Endothelial cell of umbilical vein (primary cell): ENCODE measurements around the gene PTPN14. TPM values are rescaled to one million over a fixed set of nuclear protein-coding genes. Genes with fewer than 3 reads are reported as not detected.

ENCODE experiments used
- BruUV-seq: library from RNA; stranded (reverse); fragments of 400-500 nt; replicated peaks from 2 replicates; lab custom pipeline; 2021; lab: Mats Ljungman, UMichigan
- CTCF ChIA-PET: fragments of 300-600, 350-600 bp; sonication (Branson Sonifier 250); formaldehyde crosslinking; loops from one replicate; lab custom pipeline; 2021; ENCODE audit warnings: antibody characterized with exemption, inconsistent platforms; lab: Charles Lee
- POLR2A ChIA-PET: fragments of 300-600, 350-600 bp; sonication (Branson Sonifier 250); formaldehyde crosslinking; loops from one replicate; lab custom pipeline; 2021; ENCODE audit warnings: antibody characterized with exemption, inconsistent platforms; lab: Charles Lee
- DNase-seq: peaks from one replicate; pipeline ENCODE4 v3.0.0-alpha.2; 2011; ENCODE audit warnings: low read depth, low spot score
- FAIRE-seq: peaks from 2 replicates; lab custom pipeline; 2011; peaks lifted over from hg19 to GRCh38; lab: Jason Lieb, UNC
- H2AFZ ChIP-seq: 2 replicates; pipeline ENCODE4 v1.6.0; 2012; ENCODE audit warnings: low read depth, low read length, control low read depth, inconsistent platforms
- H3K27ac ChIP-seq: 2 replicates; pipeline ENCODE4 v1.5.1; 2011; ENCODE audit warnings: low read depth, mild to moderate bottlenecking, control low read depth, low read length, moderate library complexity; ENCODE audit not compliant: insufficient read depth
- H3K27me3 ChIP-seq, 2 experiments: 2 replicates each; pipeline versions ENCODE4 v1.6.0 to v1.6.1; 2011; ENCODE audit warnings: low read length in 2 of 2, mixed read lengths in 1 of 2; ENCODE audit not compliant: control insufficient read depth in 2 of 2, insufficient read depth in 2 of 2
- H3K36me3 ChIP-seq, 2 experiments: 2 replicates in 1 of 2; 3 replicates in 1 of 2; pipeline ENCODE4 v1.5.1; 2011; ENCODE audit warnings: low read length in 2 of 2, mild to moderate bottlenecking in 1 of 2, moderate library complexity in 1 of 2; ENCODE audit not compliant: control insufficient read depth in 2 of 2, insufficient read depth in 2 of 2; ENCODE audit errors: extremely low read depth in 1 of 2
- H3K4me1 ChIP-seq: 3 replicates; pipeline ENCODE4 v1.5.1; 2011; ENCODE audit warnings: mild to moderate bottlenecking, low read length; ENCODE audit not compliant: control insufficient read depth, insufficient read depth; ENCODE audit errors: extremely low read depth
- H3K4me2 ChIP-seq: 2 replicates; pipeline ENCODE4 v1.6.1; 2011; ENCODE audit warnings: low read length, control low read depth, mixed read lengths; ENCODE audit not compliant: insufficient read depth
- H3K4me3 ChIP-seq, 3 experiments: fragments of 200-600 bp in 1 of 3; sonication (generic), shearing (Covaris generic) in 1 of 3; replicated peaks in 1 of 3; 2 replicates each; pipeline ENCODE4 v1.5.1; 2011 to 2016; ENCODE audit warnings: control low read depth in 3 of 3, low read length in 3 of 3, mild to moderate bottlenecking in 2 of 3, inconsistent platforms in 1 of 3, low read depth in 1 of 3, moderate library complexity in 1 of 3; ENCODE audit not compliant: insufficient read depth in 1 of 3
- H3K79me2 ChIP-seq: 2 replicates; pipeline ENCODE4 v1.6.0; 2012; ENCODE audit warnings: low read length, inconsistent platforms; ENCODE audit not compliant: control insufficient read depth, insufficient read depth
- H3K9ac ChIP-seq: replicated peaks from 2 replicates; pipeline ENCODE3; 2011; ENCODE audit warnings: low read length, control low read depth; ENCODE audit not compliant: insufficient read depth; ENCODE audit errors: extremely low read depth
- H3K9me1 ChIP-seq: replicated peaks from 3 replicates; pipeline ENCODE4 v1.6.0; 2011; ENCODE audit warnings: mild to moderate bottlenecking, low read length; ENCODE audit not compliant: control insufficient read depth, insufficient read depth; ENCODE audit errors: extremely low read depth
- H3K9me3 ChIP-seq: replicated peaks from 2 replicates; pipeline ENCODE4 v1.5.1; 2012; ENCODE audit warnings: low read length, inconsistent platforms; ENCODE audit not compliant: control insufficient read depth, insufficient read depth
- H4K20me1 ChIP-seq: replicated peaks from 2 replicates; pipeline ENCODE3; 2011; ENCODE audit warnings: mild to moderate bottlenecking, low read length; ENCODE audit not compliant: control insufficient read depth, insufficient read depth; ENCODE audit errors: extremely low read depth
- EZH2 ChIP-seq: IDR thresholded peaks from 2 replicates; pipeline ENCODE4 v1.6.1; 2012; ENCODE audit warnings: borderline replicate concordance, low read depth, mild to moderate bottlenecking, moderate library complexity, low read length, inconsistent platforms; ENCODE audit not compliant: severe bottlenecking
- FOS ChIP-seq: IDR thresholded peaks from 2 replicates; pipeline ENCODE4 v1.6.1; 2011; ENCODE audit warnings: mild to moderate bottlenecking, low read length, moderate library complexity, borderline replicate concordance; ENCODE audit not compliant: insufficient read depth
- GATA2 ChIP-seq: IDR thresholded peaks from 2 replicates; pipeline ENCODE4 v1.7.0; 2011; ENCODE audit warnings: low read depth, mild to moderate bottlenecking, moderate library complexity, mixed read lengths, low read length; ENCODE audit not compliant: insufficient read length, insufficient read depth
- JUN ChIP-seq: IDR thresholded peaks from 2 replicates; pipeline ENCODE4 v1.6.1; 2011; ENCODE audit warnings: borderline replicate concordance, low read depth; ENCODE audit not compliant: insufficient read length, insufficient read depth
- MYC ChIP-seq: IDR thresholded peaks from one replicate; pipeline ENCODE4 v1.6.1; 2011; ENCODE audit warnings: mild to moderate bottlenecking, low read depth, low read length
- POLR2A ChIP-seq: IDR thresholded peaks from 2 replicates; pipeline ENCODE4 v1.6.1; 2012; ENCODE audit warnings: low read depth, mild to moderate bottlenecking, control low read depth, low read length
- POLR2AphosphoS5 ChIP-seq: IDR thresholded peaks from 2 replicates; pipeline ENCODE4 v1.6.1; 2012; ENCODE audit warnings: low read depth, mild to moderate bottlenecking, control low read depth, low read length, moderate library complexity; ENCODE audit not compliant: insufficient read depth
- dilution Hi-C: fragments of 300-500 bp; cut with MboI; formaldehyde crosslinking; loops from one replicate; pipeline ENCODE4 v1.15.0; 2019; ENCODE audit warnings: low sequenced_read_pairs; ENCODE audit not compliant: extremely low pct_ligation_motif_present
- intact Hi-C: fragments of 100-400 bp; cut with micrococcal nuclease; formaldehyde crosslinking; loops from one replicate; pipeline ENCODE4 v1.10.0; 2022
- polyA plus RNA-seq, 4 experiments: library from polyadenylated mRNA; depleted of rRNA in 3 of 4; stranded (reverse) in 3 of 4; unstranded in 1 of 4; fragments of >200 nt; gene quantifications; 2 replicates each; pipeline versions ENCODE4 v1.2.1 to v1.2.3, GENCODE V29; 2011 to 2012; ENCODE audit warnings: missing spikeins in 1 of 4
- total RNA-seq: library from RNA; stranded (reverse); gene quantifications from 2 replicates; pipeline ENCODE4 v1.2.3, GENCODE V29; 2021
- TF ChIP-seq, protein P1 (sequence below), 2 donors: IDR thresholded peaks; 1 replicate in 1 of 2; 2 replicates in 1 of 2; pipeline ENCODE4 v1.5.1; 2011; ENCODE audit warnings: low read length in 2 of 2, mild to moderate bottlenecking in 2 of 2, moderate library complexity in 2 of 2, control low read depth in 1 of 2, inconsistent platforms in 1 of 2, low read depth in 1 of 2; ENCODE audit not compliant: insufficient read depth in 1 of 2; ENCODE audit errors: extremely low read depth in 1 of 2
- TF ChIP-seq, protein P2 (sequence below): IDR thresholded peaks from 2 replicates; pipeline ENCODE4 v1.6.1; 2011; ENCODE audit not compliant: insufficient read depth, insufficient read length

Gene PTPN14
- total and polyA plus RNA-seq, 2 donors (not counting 3 experiments of a cell fraction or from before 2014, with no cell fraction given): 18.5 to 93.0 TPM

DNA sequence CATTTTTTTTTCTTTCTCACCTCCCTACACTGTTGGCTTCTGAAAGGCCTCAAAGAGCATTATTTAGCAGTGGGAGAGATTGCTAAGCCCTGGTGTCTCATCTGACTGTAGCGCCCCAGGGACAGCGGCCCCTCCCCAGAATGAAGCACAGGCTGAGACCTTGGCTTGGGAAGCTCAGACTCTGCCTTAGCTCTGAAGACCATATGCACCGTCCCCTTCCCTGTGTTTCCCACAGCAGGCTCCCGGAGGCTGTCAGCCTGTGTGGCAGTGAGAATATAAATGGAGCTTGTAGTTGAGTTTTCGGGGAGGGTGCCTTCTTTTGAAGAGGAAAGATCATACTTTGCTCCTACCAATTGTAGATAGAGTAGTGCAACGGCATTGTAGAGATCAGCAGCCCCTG, 245.1 kb downstream of the PTPN14 start:
- CTCF ChIA-PET: interaction anchor here (1.2 kb wide), 1 partner anchor 45 kb away, joined by 6 read pairs; no protein-coding TSS in a partner anchor
- Histone ChIP-seq H2AFZ (no peak overlapping the region), H3K79me2 (no peaks in the 10 kb centered on the region), H3K4me2 (no peak overlapping the region), H3K4me3 (no peak overlapping the region), H3K9me3 (no peaks in the 10 kb centered on the region), H4K20me1 (no peaks in the 10 kb centered on the region), H3K36me3 (no peaks in the 10 kb centered on the region), H3K9ac (no peak overlapping the region), H3K27ac (no peak overlapping the region), H3K27me3 (no peaks in the 10 kb centered on the region), H3K4me1 (no peaks in the 10 kb centered on the region), H3K9me1 (no peaks in the 10 kb centered on the region)
- no TSS peak for BruUV-seq
- DNase-seq (no peak), FAIRE-seq (no peak)
- POLR2A ChIA-PET: no interaction called here
- TF ChIP-seq, protein P1, sequence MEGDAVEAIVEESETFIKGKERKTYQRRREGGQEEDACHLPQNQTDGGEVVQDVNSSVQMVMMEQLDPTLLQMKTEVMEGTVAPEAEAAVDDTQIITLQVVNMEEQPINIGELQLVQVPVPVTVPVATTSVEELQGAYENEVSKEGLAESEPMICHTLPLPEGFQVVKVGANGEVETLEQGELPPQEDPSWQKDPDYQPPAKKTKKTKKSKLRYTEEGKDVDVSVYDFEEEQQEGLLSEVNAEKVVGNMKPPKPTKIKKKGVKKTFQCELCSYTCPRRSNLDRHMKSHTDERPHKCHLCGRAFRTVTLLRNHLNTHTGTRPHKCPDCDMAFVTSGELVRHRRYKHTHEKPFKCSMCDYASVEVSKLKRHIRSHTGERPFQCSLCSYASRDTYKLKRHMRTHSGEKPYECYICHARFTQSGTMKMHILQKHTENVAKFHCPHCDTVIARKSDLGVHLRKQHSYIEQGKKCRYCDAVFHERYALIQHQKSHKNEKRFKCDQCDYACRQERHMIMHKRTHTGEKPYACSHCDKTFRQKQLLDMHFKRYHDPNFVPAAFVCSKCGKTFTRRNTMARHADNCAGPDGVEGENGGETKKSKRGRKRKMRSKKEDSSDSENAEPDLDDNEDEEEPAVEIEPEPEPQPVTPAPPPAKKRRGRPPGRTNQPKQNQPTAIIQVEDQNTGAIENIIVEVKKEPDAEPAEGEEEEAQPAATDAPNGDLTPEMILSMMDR (IDR thresholded peaks at IDR 0.05; ENCODE audit: extremely low read depth in 1 of 2, insufficient read depth in 1 of 2, low read depth in 1 of 2, low read length in 2 of 2): no peak
- TF ChIP-seq, protein P2, sequence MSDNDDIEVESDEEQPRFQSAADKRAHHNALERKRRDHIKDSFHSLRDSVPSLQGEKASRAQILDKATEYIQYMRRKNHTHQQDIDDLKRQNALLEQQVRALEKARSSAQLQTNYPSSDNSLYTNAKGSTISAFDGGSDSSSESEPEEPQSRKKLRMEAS: no peak
- TF ChIP-seq MYC (no peak), POLR2AphosphoS5 (no peak), FOS (no peak), GATA2 (no peak), JUN (no peak), EZH2 (no peak), POLR2A (no peak)
- dilution Hi-C loops: no loop called here
- intact Hi-C loops: no loop called here
